ENCODE data around the gene HDAC10. TPM values are rescaled to one million over a fixed set of nuclear protein-coding genes. Genes with fewer than 3 reads are reported as not detected.

HDAC10 gene
- total and polyA plus RNA-seq, 10 of the 15 experiments (the other 5 are each of a cell fraction or from before 2014, with no cell fraction given) = 0.26 to 48.6 (median 5.0) TPM

- POLR2A ChIA-PET = no interaction called here
Observed at GRCh38 chr22:50253046-50253915, 2.2 kb upstream of the HDAC10 start.

More at GRCh38 chr22:50253046-50253915, 2.2 kb upstream of the HDAC10 start:
- no peak for ATAC-seq
- ChIA-PET CTCF (interaction anchor here (0.6 to 2.8 kb wide), 10 partner anchors 8 to 368 kb away, joined by 3 to 20 read pairs (median 4); partner anchors contain the start of gene MAPK12), RAD21 (ENCODE audit: unreplicated experiment) (interaction anchor here (0.6 to 3.3 kb wide), 6 partner anchors 8 to 217 kb away, joined by 3 to 26 read pairs (median 3); partner anchors contain the start of gene MAPK12), SMC1A (ENCODE audit: uncharacterized antibody, unreplicated experiment) (interaction anchor here (1.2 to 1.3 kb wide), 3 partner anchors 88 to 105 kb away, joined by 3 read pairs; no protein-coding TSS in a partner anchor)
- H3K9me3 ChIP-seq (replicated peaks; ENCODE audit: control insufficient read depth, insufficient read depth, low read length) = no peaks in the 10 kb centered on the region
- no peak overlapping the region for H3K4me3 ChIP-seq
- H3K27ac ChIP-seq (ENCODE audit: control insufficient read depth, insufficient read depth) = no peak overlapping the region
- H3K4me2 ChIP-seq (ENCODE audit: control insufficient read depth, insufficient read depth) = no peak overlapping the region
- H4K20me1 ChIP-seq (ENCODE audit: control insufficient read depth, insufficient read depth) = no peaks in the 10 kb centered on the region
- H3K36me3 ChIP-seq (ENCODE audit: control insufficient read depth in 2 of 2, insufficient read depth in 2 of 2, low read length in 1 of 2) = no peaks in the 10 kb centered on the region; a peak in 2 of 4 replicates
- peaks cover 16% of the 10 kb centered on the region for H3K4me1 ChIP-seq (ENCODE audit: control insufficient read depth, insufficient read depth, low read length)
- intact Hi-C loops (cut with micrococcal nuclease; ENCODE audit: unreplicated experiment) = loop anchor here (5.0 kb wide), 2 partner anchors 244 to 439 kb away; no protein-coding TSS in a partner anchor
- peaks cover 9% of the 10 kb centered on the region for H3K79me2 ChIP-seq (ENCODE audit: control insufficient read depth, insufficient read depth, low read length)
- no peaks in the 10 kb centered on the region for H3K27me3 ChIP-seq (replicated peaks in 1 of 2; ENCODE audit: control insufficient read depth in 2 of 2, insufficient read depth in 2 of 2, low read length in 1 of 2)
- TF ChIP-seq RB1 (IDR thresholded peaks at IDR 0.05; ENCODE audit: borderline replicate concordance) (no peak), SP1 (IDR thresholded peaks at IDR 0.05; ENCODE audit: low read depth, low read length) (no peak), SMARCA5 (IDR thresholded peaks at IDR 0.05) (no peak)
- 85% methylated on average over 19 of the region's 22 CpGs for WGBS (ENCODE audit: insufficient coverage, insufficient replicate concordance, low lambda C conversion rate, missing lambda C conversion rate)
- in situ Hi-C loops (cut with MboI) = loop anchor here (10.0 kb wide), 2 partner anchors 242 to 362 kb away; no protein-coding TSS in a partner anchor
- BruUV-seq (replicated peaks) = no TSS peak
- no peak for FAIRE-seq
- H3K9ac ChIP-seq (ENCODE audit: control insufficient read depth, insufficient read depth, low read length) = no peak overlapping the region
- H2AFZ ChIP-seq (ENCODE audit: control insufficient read depth, low read depth, low read length) = no peak overlapping the region
- DNase-seq (ENCODE audit: low read depth, low spot score) = no peak

All from GM12878 (cell line).